A549 (cell line): Measurements from ENCODE around the gene NEDD4L. TPM values are rescaled to one million over a fixed set of nuclear protein-coding genes. Genes with fewer than 3 reads are reported as not detected.

Source experiments
- ATAC-seq, 2 experiments: fragments of 200-7000 bp in 1 of 2; fragments of >200 bp in 1 of 2; cut with Nextera tagmentation in 1 of 2; cut with Tn5 transposase in 1 of 2; 3 replicates each; pipeline versions ENCODE4 v1.8.0 to v1.9.1; 2018 to 2020; ENCODE audit warnings: mild to moderate bottlenecking in 1 of 2, moderate library complexity in 1 of 2
- CTCF ChIA-PET: fragments of 300-600 bp; sonication (Branson Sonifier 250); formaldehyde crosslinking; extraction: SDS; loops from one replicate; lab custom pipeline; 2021; ENCODE audit warnings: antibody characterized with exemption, inconsistent platforms; lab: Yijun Ruan, JAX
- POLR2A ChIA-PET: fragments of 350-600 bp; formaldehyde crosslinking; extraction: SDS; loops from one replicate; lab custom pipeline; 2021; ENCODE audit warnings: antibody characterized with exemption, inconsistent platforms; lab: Yijun Ruan, JAX
- DNase-seq, 2 experiments: peaks; one replicate each; pipeline versions ENCODE4 v3.0.0 to v3.0.0-alpha.2; 2011 to 2016; ENCODE audit warnings: low read depth in 1 of 2, low spot score in 1 of 2
- FAIRE-seq: peaks from 2 replicates; lab custom pipeline; 2011; peaks lifted over from hg19 to GRCh38; lab: Jason Lieb, UNC
- H3K27ac ChIP-seq, 2 experiments: fragments of >200 bp; sonication (Bioruptor Twin); formaldehyde crosslinking; 3 replicates each; pipeline ENCODE4 v1.5.1; 2016 to 2017
- H3K4me1 ChIP-seq: fragments of >200 bp; sonication (Bioruptor Twin); formaldehyde crosslinking; 3 replicates; pipeline ENCODE4 v1.6.1; 2016
- H3K4me2 ChIP-seq: fragments of >200 bp; sonication (Bioruptor Twin); formaldehyde crosslinking; 3 replicates; pipeline ENCODE4 v1.6.1; 2016
- H3K4me3 ChIP-seq: fragments of >200 bp; sonication (Bioruptor Twin); formaldehyde crosslinking; 3 replicates; pipeline ENCODE4 v1.5.1; 2016
- H3K9me3 ChIP-seq: fragments of >200 bp; sonication (Bioruptor Twin); formaldehyde crosslinking; 3 replicates; pipeline ENCODE4 v1.6.1; 2016
- CEBPB ChIP-seq, 2 experiments: fragments of >200 bp in 1 of 2; sonication (Bioruptor Twin) in 1 of 2; formaldehyde crosslinking in 1 of 2; IDR thresholded peaks; 2 replicates each; pipeline ENCODE4 v1.6.1; 2012 to 2016
- E2F6 ChIP-seq: IDR thresholded peaks from 2 replicates; pipeline ENCODE4 v1.6.1; 2012; ENCODE audit warnings: low read depth, borderline replicate concordance
- EP300 ChIP-seq, 2 experiments: fragments of >200 bp; sonication (Bioruptor Twin); formaldehyde crosslinking; IDR thresholded peaks; 2 replicates in 1 of 2; 3 replicates in 1 of 2; pipeline ENCODE4 v1.6.1; 2016 to 2017
- ESRRA ChIP-seq: fragments of 150-350 bp; IDR thresholded peaks from 2 replicates; pipeline ENCODE4 v1.6.1; 2014; ENCODE audit warnings: mild to moderate bottlenecking, low read length, borderline replicate concordance
- HDAC2 ChIP-seq: fragments of 200-600 bp; sonication (generic); IDR thresholded peaks from 2 replicates; pipeline ENCODE4 v1.6.1; 2016
- HEYL ChIP-seq: fragments of 250-450 bp; sonication (Bioruptor Pico); IDR thresholded peaks from 2 replicates; pipeline ENCODE4 v1.8.0; 2021; ENCODE audit warnings: mild to moderate bottlenecking, moderate library complexity
- HOXA7 ChIP-seq: fragments of 250-450 bp; sonication (Bioruptor Pico); IDR thresholded peaks from 2 replicates; pipeline ENCODE4 v1.5.0; 2020; ENCODE audit warnings: mild to moderate bottlenecking, moderate library complexity
- HOXB5 ChIP-seq: fragments of 250-450 bp; sonication (Bioruptor Pico); IDR thresholded peaks from 2 replicates; pipeline ENCODE4 v1.5.0; 2020; ENCODE audit warnings: mild to moderate bottlenecking, moderate library complexity
- KDM1A ChIP-seq: fragments of 200-600 bp; sonication (generic); IDR thresholded peaks from 2 replicates; pipeline ENCODE4 v1.6.1; 2016; ENCODE audit warnings: low read depth, mild to moderate bottlenecking
- KDM5A ChIP-seq: fragments of 200-600 bp; sonication (generic); IDR thresholded peaks from 2 replicates; pipeline ENCODE4 v1.6.1; 2016; ENCODE audit warnings: antibody characterized with exemption, mild to moderate bottlenecking
- NPAS2 ChIP-seq: fragments of 250-450 bp; sonication (Bioruptor Pico); IDR thresholded peaks from 2 replicates; pipeline ENCODE4 v1.8.0; 2022; ENCODE audit warnings: mild to moderate bottlenecking, moderate library complexity, borderline replicate concordance
- PHF8 ChIP-seq: fragments of 200-600 bp; sonication (generic); IDR thresholded peaks from 2 replicates; pipeline ENCODE4 v1.6.1; 2016; ENCODE audit warnings: low read depth, mild to moderate bottlenecking, antibody characterized with exemption, moderate library complexity, borderline replicate concordance
- POLR2AphosphoS2 ChIP-seq: conservative IDR thresholded peaks from 2 replicates; pipeline ENCODE4 v1.6.1; 2012; ENCODE audit warnings: low read length, improper control_type of control experiment, inconsistent platforms
- RAD21 ChIP-seq, 2 experiments: fragments of >200 bp in 1 of 2; sonication (Bioruptor Twin) in 1 of 2; formaldehyde crosslinking in 1 of 2; IDR thresholded peaks in 1 of 2; conservative IDR thresholded peaks in 1 of 2; 2 replicates in 1 of 2; 3 replicates in 1 of 2; pipeline ENCODE4 v1.6.1; 2012 to 2018; ENCODE audit warnings: inconsistent platforms in 1 of 2
- RNF2 ChIP-seq: fragments of 200-600 bp; sonication (generic); IDR thresholded peaks from 2 replicates; pipeline ENCODE4 v1.6.1; 2016; ENCODE audit warnings: low read depth, mild to moderate bottlenecking, antibody characterized with exemption, moderate library complexity, borderline replicate concordance
- ZNF302 ChIP-seq: fragments of 250-450 bp; sonication (Bioruptor Pico); IDR thresholded peaks from 2 replicates; pipeline ENCODE4 v1.9.0; 2021; ENCODE audit warnings: inconsistent platforms, mild to moderate bottlenecking, moderate library complexity
- ZSCAN20 ChIP-seq: fragments of 250-450 bp; sonication (Bioruptor Pico); IDR thresholded peaks from 2 replicates; pipeline ENCODE4 v1.8.0; 2022; ENCODE audit warnings: mild to moderate bottlenecking, moderate library complexity
- WGBS: methylation state at CpG from one replicate; pipeline ENCODE4 v1.1.6; 2017; ENCODE audit errors: missing lambda C conversion rate; 5-methylcytosine and 5-hydroxymethylcytosine counted together
- polyA plus RNA-seq, 4 experiments: library from polyadenylated mRNA; depleted of rRNA in 3 of 4; stranded (reverse); fragments of >200 nt; fragmentation: RNase III in 1 of 4; extraction: RNeasy Plus Mini Kit Qiagen cat#74134 plus additional on column Dnase treatment in 1 of 4; gene quantifications; 2 replicates in 3 of 4; 3 replicates in 1 of 4; pipeline ENCODE4 v1.2.3, GENCODE V29; 2011 to 2017
- TF ChIP-seq, protein P1 (sequence below): fragments of 250-450 bp; sonication (Bioruptor Pico); IDR thresholded peaks from 2 replicates; pipeline ENCODE4 v1.5.0; 2020; ENCODE audit warnings: low read depth, mild to moderate bottlenecking, moderate library complexity
- TF ChIP-seq, protein P2 (sequence below): fragments of 150-350 bp; IDR thresholded peaks from 2 replicates; pipeline ENCODE4 v1.6.1; 2014; ENCODE audit warnings: low read depth, mild to moderate bottlenecking, low read length

The NEDD4L gene
- polyA plus RNA-seq, 2 of the 4 experiments (the other 2 are of a cell fraction): 18.0 to 36.5 TPM

- no peak overlapping the region for H3K27ac ChIP-seq
- TF ChIP-seq PHF8: no peak
- TF ChIP-seq HOXA7 (CRISPR knock-in tag): no peak
- TF ChIP-seq HEYL (CRISPR knock-in tag): no peak
- no peak for TF ChIP-seq KDM5A
- no peak for TF ChIP-seq RNF2
- no peak for TF ChIP-seq ZSCAN20 (CRISPR knock-in tag)
- TF ChIP-seq CEBPB (IDR thresholded peaks at IDR 0.05): no peak
- TF ChIP-seq EP300 (IDR thresholded peaks at IDR 0.05): no peak
- no peak for TF ChIP-seq RAD21 (conservative IDR thresholded peaks at IDR 0.05 in 1 of 2, IDR thresholded peaks at IDR 0.05 in 1 of 2)
- H3K4me2 ChIP-seq: no peak overlapping the region
- 89% methylated on average over 11 of the region's 11 CpGs for WGBS
- CTCF ChIA-PET: interaction anchor here (0.7 to 1.9 kb wide), 5 partner anchors 15 to 376 kb away, joined by 3 to 5 read pairs (median 4); no protein-coding TSS in a partner anchor
- ATAC-seq (no peak), DNase-seq (no peak), FAIRE-seq (no peak)
- POLR2A ChIA-PET: no interaction called here
- H3K9me3 ChIP-seq: no peaks in the 10 kb centered on the region
- H3K4me3 ChIP-seq: no peak overlapping the region
- H3K4me1 ChIP-seq: no peaks in the 10 kb centered on the region
Observed at GRCh38 chr18:58392324-58393000, 348.4 kb downstream of the NEDD4L start.

GRCh38 chr18:58393295-58393694 lies 349.3 kb downstream of the NEDD4L start:
- no peak for DNase-seq
- CTCF ChIA-PET: interaction anchor here (1.0 to 1.9 kb wide), 2 partner anchors 102 to 371 kb away, joined by 3 to 4 read pairs; no protein-coding TSS in a partner anchor
- no peaks in the 10 kb centered on the region for H3K9me3 ChIP-seq
- no peak overlapping the region for H3K4me2 ChIP-seq
- WGBS: 100% methylated on average over 2 of the region's 2 CpGs
- no peak for ATAC-seq
- no peaks in the 10 kb centered on the region for H3K4me1 ChIP-seq
- H3K4me3 ChIP-seq: no peak overlapping the region
- H3K27ac ChIP-seq: no peak overlapping the region
- POLR2A ChIA-PET: no interaction called here
- TF ChIP-seq KDM1A: no peak
- TF ChIP-seq EP300 (IDR thresholded peaks at IDR 0.05): no peak
- TF ChIP-seq POLR2AphosphoS2: no peak
- TF ChIP-seq ZNF302: no peak
- no peak for TF ChIP-seq ESRRA
- no peak for FAIRE-seq

GRCh38 chr18:58394046-58394445 lies 350.0 kb downstream of the NEDD4L start:
- POLR2A ChIA-PET: no interaction called here
- H3K4me1 ChIP-seq: no peaks in the 10 kb centered on the region
- TF ChIP-seq, protein P1, sequence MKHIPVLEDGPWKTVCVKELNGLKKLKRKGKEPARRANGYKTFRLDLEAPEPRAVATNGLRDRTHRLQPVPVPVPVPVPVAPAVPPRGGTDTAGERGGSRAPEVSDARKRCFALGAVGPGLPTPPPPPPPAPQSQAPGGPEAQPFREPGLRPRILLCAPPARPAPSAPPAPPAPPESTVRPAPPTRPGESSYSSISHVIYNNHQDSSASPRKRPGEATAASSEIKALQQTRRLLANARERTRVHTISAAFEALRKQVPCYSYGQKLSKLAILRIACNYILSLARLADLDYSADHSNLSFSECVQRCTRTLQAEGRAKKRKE (CRISPR knock-in tag): no peak
- no peak for TF ChIP-seq HDAC2
- WGBS: 80% methylated on average over 5 of the region's 7 CpGs
- H3K9me3 ChIP-seq: no peaks in the 10 kb centered on the region
- no peak overlapping the region for H3K4me3 ChIP-seq
- no peak overlapping the region for H3K4me2 ChIP-seq
- no peak overlapping the region for H3K27ac ChIP-seq
- no peak for ATAC-seq
- DNase-seq: no peak
- FAIRE-seq: no peak
- CTCF ChIA-PET: interaction anchor here (1.0 to 1.9 kb wide), 2 partner anchors 101 to 370 kb away, joined by 3 to 4 read pairs; no protein-coding TSS in a partner anchor

GRCh38 chr18:58394602-58395425 lies 350.8 kb downstream of the NEDD4L start:
- Histone ChIP-seq H3K4me3 (no peak overlapping the region), H3K9me3 (no peaks in the 10 kb centered on the region), H3K4me1 (no peaks in the 10 kb centered on the region), H3K4me2 (no peak overlapping the region), H3K27ac (no peak overlapping the region)
- POLR2A ChIA-PET: no interaction called here
- 95% methylated on average over 9 of the region's 12 CpGs for WGBS
- FAIRE-seq (no peak), ATAC-seq (no peak), DNase-seq (no peak)
- CTCF ChIA-PET: interaction anchor here (0.6 to 1.2 kb wide), 3 partner anchors 14 to 368 kb away, joined by 3 read pairs; no protein-coding TSS in a partner anchor
- TF ChIP-seq, protein P2, sequence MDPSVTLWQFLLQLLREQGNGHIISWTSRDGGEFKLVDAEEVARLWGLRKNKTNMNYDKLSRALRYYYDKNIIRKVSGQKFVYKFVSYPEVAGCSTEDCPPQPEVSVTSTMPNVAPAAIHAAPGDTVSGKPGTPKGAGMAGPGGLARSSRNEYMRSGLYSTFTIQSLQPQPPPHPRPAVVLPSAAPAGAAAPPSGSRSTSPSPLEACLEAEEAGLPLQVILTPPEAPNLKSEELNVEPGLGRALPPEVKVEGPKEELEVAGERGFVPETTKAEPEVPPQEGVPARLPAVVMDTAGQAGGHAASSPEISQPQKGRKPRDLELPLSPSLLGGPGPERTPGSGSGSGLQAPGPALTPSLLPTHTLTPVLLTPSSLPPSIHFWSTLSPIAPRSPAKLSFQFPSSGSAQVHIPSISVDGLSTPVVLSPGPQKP: no peak
- TF ChIP-seq NPAS2 (no peak), E2F6 (no peak), HOXB5 (no peak)
